CD4-positive, alpha-beta memory T cell (primary cell): ENCODE measurements around the gene WDR55. TPM values are rescaled to one million over a fixed set of nuclear protein-coding genes. Genes with fewer than 3 reads are reported as not detected.
"Not testable (repeated sequence)": the region's sequence is repeated elsewhere in the genome, so short reads cannot be mapped to it uniquely, and the experiment has no call there.

Source experiments
- CTCF ChIA-PET: fragments of 350-600 bp; sonication (Branson Sonifier 250); formaldehyde crosslinking; loops from one replicate; lab custom pipeline; 2021; ENCODE audit warnings: inconsistent platforms; ENCODE audit not compliant: partially characterized antibody; lab: Charles Lee
- POLR2A ChIA-PET: fragments of 350-600 bp; sonication (Branson Sonifier 250); formaldehyde crosslinking; loops from one replicate; lab custom pipeline; 2021; ENCODE audit not compliant: partially characterized antibody; lab: Charles Lee
- DNase-seq, 5 donors: peaks; one replicate each; pipeline versions ENCODE4 v3.0.0 to v3.0.0-alpha.2; 2020 to 2022; ENCODE audit warnings: mixed read lengths in 1 of 5
- H3K27ac ChIP-seq: one replicate; pipeline ENCODE4 v1.7.0; 2013; ENCODE audit warnings: low read depth, low read length
- H3K27me3 ChIP-seq: 2 replicates; pipeline ENCODE4 v1.7.0; 2013; ENCODE audit warnings: mild to moderate bottlenecking, low read length, moderate library complexity; ENCODE audit not compliant: insufficient read depth
- H3K36me3 ChIP-seq: 2 replicates; pipeline ENCODE4 v1.7.0; 2013; ENCODE audit warnings: mild to moderate bottlenecking, low read length, moderate library complexity; ENCODE audit not compliant: insufficient read depth
- H3K4me1 ChIP-seq: 2 replicates; pipeline ENCODE4 v1.7.0; 2013; ENCODE audit warnings: mild to moderate bottlenecking, low read length, moderate library complexity; ENCODE audit not compliant: insufficient read depth
- H3K4me3 ChIP-seq, 2 donors: one replicate each; pipeline ENCODE4 v1.7.0; 2013; ENCODE audit warnings: low read length in 2 of 2, mild to moderate bottlenecking in 1 of 2
- H3K9me3 ChIP-seq, 2 donors: one replicate each; pipeline ENCODE4 v1.7.0; 2013; ENCODE audit warnings: low read length in 2 of 2, control low read depth in 1 of 2; ENCODE audit not compliant: control insufficient read depth in 1 of 2
- H3K27ac Mint-ChIP-seq, 7 donors: one replicate each; pipeline ENCODE4 v1.8.0; 2020 to 2021; ENCODE audit warnings: mixed read lengths in 7 of 7, mild to moderate bottlenecking in 6 of 7, inconsistent platforms in 3 of 7, moderate library complexity in 3 of 7
- H3K27me3 Mint-ChIP-seq, 2 donors: one replicate each; pipeline ENCODE4 v1.8.0; 2020 to 2021; ENCODE audit warnings: mixed read lengths in 2 of 2
- H3K36me3 Mint-ChIP-seq, 2 donors: one replicate each; pipeline ENCODE4 v1.8.0; 2020 to 2021; ENCODE audit warnings: mixed read lengths in 2 of 2, inconsistent platforms in 1 of 2, mild to moderate bottlenecking in 1 of 2
- H3K4me1 Mint-ChIP-seq, 4 donors: one replicate each; pipeline ENCODE4 v1.8.0; 2020 to 2021; ENCODE audit warnings: mixed read lengths in 4 of 4, mild to moderate bottlenecking in 1 of 4
- H3K4me3 Mint-ChIP-seq, 8 donors: one replicate each; pipeline ENCODE4 v1.8.0; 2020 to 2021; ENCODE audit warnings: mixed read lengths in 8 of 8, mild to moderate bottlenecking in 7 of 8, moderate library complexity in 6 of 8, inconsistent platforms in 3 of 8
- H3K9me3 Mint-ChIP-seq, 8 donors: one replicate each; pipeline ENCODE4 v1.8.0; 2020 to 2021; ENCODE audit warnings: mixed read lengths in 8 of 8, mild to moderate bottlenecking in 5 of 8, inconsistent platforms in 3 of 8, moderate library complexity in 1 of 8
- intact Hi-C: fragments of 100-400 bp; cut with micrococcal nuclease; formaldehyde crosslinking; loops from one replicate; pipeline ENCODE4 v1.15.1; 2023
- polyA plus RNA-seq, 2 donors: library from polyadenylated mRNA; unstranded; fragments of 300-500 nt; fragmentation: Illumina TruSeq; gene quantifications; one replicate each; pipeline ENCODE4 v1.2.3, GENCODE V29; 2021
- total RNA-seq, 2 experiments: library from RNA; stranded (reverse); gene quantifications; one replicate each; pipeline ENCODE4 v1.2.3, GENCODE V29; 2021

WDR55 gene
- total and polyA plus RNA-seq, 4 experiments from 2014 or later = 12.4 to 49.6 (median 33.3) TPM

- POLR2A ChIA-PET = interaction anchor here (1.3 to 1.5 kb wide), 2 partner anchors 14 to 294 kb away, joined by 3 to 8 read pairs; no protein-coding TSS in a partner anchor
- H3K4me1 ChIP-seq = peaks cover 26% of the 10 kb centered on the region
- H3K4me3 ChIP-seq = no peak overlapping the region
- peaks cover 0 to 4% (median 0%) of the 10 kb centered on the region in 8 donors for H3K9me3 Mint-ChIP-seq
- H3K27me3 ChIP-seq = no peaks in the 10 kb centered on the region
- no peak for DNase-seq
- peaks cover 53 to 74% of the 10 kb centered on the region in 2 donors for H3K36me3 Mint-ChIP-seq
- peaks cover 26 to 40% (median 30%) of the 10 kb centered on the region in 4 donors for H3K4me1 Mint-ChIP-seq
- no peaks in the 10 kb centered on the region for H3K27me3 Mint-ChIP-seq
- intact Hi-C loops = no loop called here
- no peak overlapping the region for H3K4me3 Mint-ChIP-seq
- H3K36me3 ChIP-seq = peaks cover 55% of the 10 kb centered on the region
- CTCF ChIA-PET = interaction anchor here (1.6 kb wide), 1 partner anchor 14 kb away, joined by 6 read pairs; no protein-coding TSS in a partner anchor
- H3K27ac ChIP-seq = no peak overlapping the region
- no peaks in the 10 kb centered on the region for H3K9me3 ChIP-seq
- peak overlapping the region in 1 of 7 donors; percentile 72 for H3K27ac Mint-ChIP-seq
Measured at GRCh38 chr5:140696891-140697492, 32.3 kb downstream of the WDR55 start.

GRCh38 chr5:140700177-140701144 is 35.8 kb downstream of the WDR55 start, which contains the start of gene ZMAT2:
Gene ZMAT2, plus strand, starts transcription at chr5:140700447. Its CDS starts 14 bp downstream, at chr5:140700461.
- Histone ChIP-seq H3K27ac (peak within 1 kb of the TSS; percentile 80), H3K4me1 (peaks cover 18% of the 10 kb centered on the region), H3K9me3 (no peaks in the 10 kb centered on the region), H3K4me3 (peak within 1 kb of the TSS; percentile 48 to 91), H3K36me3 (peaks cover 66% of the 10 kb centered on the region), H3K27me3 (no peaks in the 10 kb centered on the region)
- no peaks in the 10 kb centered on the region for H3K27me3 Mint-ChIP-seq
- intact Hi-C loops = loop anchor here (1.0 to 10.0 kb wide), 8 partner anchors 9 to 596 kb away; partner anchors contain the start of genes ANKHD1, APBB3, HARS1 and HARS2
- H3K9me3 Mint-ChIP-seq = peaks cover 0 to 4% (median 0%) of the 10 kb centered on the region in 8 donors
- H3K27ac Mint-ChIP-seq = peak within 1 kb of the TSS; percentile 91 to 99 (median 98)
- CTCF ChIA-PET = interaction anchor here (0.8 to 3.7 kb wide), 8 partner anchors 7 to 348 kb away, joined by 3 to 15 read pairs (median 3); partner anchors contain the start of genes IK and NDUFA2
- peaks cover 17 to 31% (median 23%) of the 10 kb centered on the region in 4 donors for H3K4me1 Mint-ChIP-seq
- peaks cover 62 to 83% of the 10 kb centered on the region in 2 donors for H3K36me3 Mint-ChIP-seq
- peak; percentile 89 to 98 (median 94) for DNase-seq
- peak within 1 kb of the TSS; percentile 95 to 99 (median 98) for H3K4me3 Mint-ChIP-seq
- POLR2A ChIA-PET = interaction anchor here (0.7 to 4.7 kb wide), 11 partner anchors 10 to 1359 kb away, joined by 3 to 63 read pairs (median 5); partner anchors contain the start of genes ANKHD1, DND1, EIF4EBP3 and HARS1

GRCh38 chr5:140707812-140708211 is 43.1 kb downstream of the WDR55 start:
- POLR2A ChIA-PET = interaction anchor here (1.4 to 5.0 kb wide), 4 partner anchors 18 to 307 kb away, joined by 3 to 68 read pairs (median 32); partner anchors contain the start of genes ANKHD1, HARS1, HARS2 and IK
- H3K4me3 Mint-ChIP-seq = peak overlapping the region in 2 of 8 donors; percentile 25 to 49

GRCh38 chr5:140708787-140709186 is 44.1 kb downstream of the WDR55 start:
- H3K4me3 Mint-ChIP-seq = peak overlapping the region in 2 of 8 donors; percentile 65 to 99
- H3K27me3 Mint-ChIP-seq, H3K9me3 Mint-ChIP-seq, CTCF ChIA-PET, H3K9me3 ChIP-seq, H3K27me3 ChIP-seq, H3K4me3 ChIP-seq, H3K27ac ChIP-seq, DNase-seq: not testable (repeated sequence)
- intact Hi-C loops = loop anchor here (10.0 kb wide), 1 partner anchor 604 kb away; no protein-coding TSS in a partner anchor
- Histone ChIP-seq H3K36me3 (peaks cover 27% of the 10 kb centered on the region), H3K4me1 (peaks cover 19% of the 10 kb centered on the region)
- peak overlapping the region in 2 of 7 donors; percentile 73 to 100 for H3K27ac Mint-ChIP-seq
- POLR2A ChIA-PET = interaction anchor here (1.4 to 5.2 kb wide), 6 partner anchors 7 to 308 kb away, joined by 3 to 68 read pairs (median 59); partner anchors contain the start of genes ANKHD1, HARS1, HARS2 and IK
- H3K4me1 Mint-ChIP-seq = peaks cover 14 to 32% (median 23%) of the 10 kb centered on the region in 4 donors
- H3K36me3 Mint-ChIP-seq = peaks cover 30 to 47% of the 10 kb centered on the region in 2 donors

More at GRCh38 chr5:140707812-140708211, 43.1 kb downstream of the WDR55 start:
- DNase-seq = no peak
- peak overlapping the region in 6 of 7 donors; percentile 1 to 79 (median 38) for H3K27ac Mint-ChIP-seq
- H3K27me3 Mint-ChIP-seq = peaks cover 0 to 8% of the 10 kb centered on the region in 2 donors
- H3K9me3 Mint-ChIP-seq = peaks cover 0 to 9% (median 3%) of the 10 kb centered on the region in 8 donors
- CTCF ChIA-PET = interaction anchor here (0.6 to 0.7 kb wide), 2 partner anchors 18 to 305 kb away, joined by 4 read pairs; no protein-coding TSS in a partner anchor
- no peak overlapping the region for H3K27ac ChIP-seq
- H3K4me1 Mint-ChIP-seq = peaks cover 11 to 28% (median 21%) of the 10 kb centered on the region in 4 donors
- peaks cover 19% of the 10 kb centered on the region for H3K4me1 ChIP-seq
- H3K9me3 ChIP-seq = no peaks in the 10 kb centered on the region
- peaks cover 37 to 54% of the 10 kb centered on the region in 2 donors for H3K36me3 Mint-ChIP-seq
- H3K36me3 ChIP-seq = peaks cover 33% of the 10 kb centered on the region
- H3K4me3 ChIP-seq = no peak overlapping the region
- H3K27me3 ChIP-seq = no peaks in the 10 kb centered on the region
- intact Hi-C loops = loop anchor here (10.0 kb wide), 1 partner anchor 603 kb away; no protein-coding TSS in a partner anchor

- POLR2A ChIA-PET = interaction anchor here (0.6 to 5.2 kb wide), 29 partner anchors 9 to 1417 kb away, joined by 3 to 68 read pairs (median 5); partner anchors contain the start of genes ANKHD1, APBB3, CD14 and EIF4EBP3
- Mint-ChIP-seq H3K27ac (peak overlapping the region; percentile 97 to 100 (median 99)), H3K27me3 (peaks cover 0 to 8% of the 10 kb centered on the region in 2 donors), H3K9me3 (peaks cover 0 to 9% (median 3%) of the 10 kb centered on the region in 8 donors), H3K36me3 (peaks cover 13 to 28% of the 10 kb centered on the region in 2 donors), H3K4me3 (peak overlapping the region; percentile 96 to 100 (median 99)), H3K4me1 (peaks cover 15 to 32% (median 23%) of the 10 kb centered on the region in 4 donors)
- no peaks in the 10 kb centered on the region for H3K9me3 ChIP-seq
- intact Hi-C loops = loop anchor here (1.0 to 2.0 kb wide), 7 partner anchors 11 to 536 kb away; partner anchors contain the start of genes ANKHD1, CYSTM1, HARS1 and HARS2
- H3K36me3 ChIP-seq = peaks cover 7% of the 10 kb centered on the region
- CTCF ChIA-PET = interaction anchor here (1.1 to 2.6 kb wide), 17 partner anchors 10 to 609 kb away, joined by 3 to 23 read pairs (median 4); partner anchors contain the start of genes CD14, EIF4EBP3, IK and NDUFA2
- H3K27ac ChIP-seq = peak overlapping the region; percentile 82
- DNase-seq = peak; percentile 86 to 95 (median 93)
- H3K27me3 ChIP-seq = no peaks in the 10 kb centered on the region
- peaks cover 19% of the 10 kb centered on the region for H3K4me1 ChIP-seq
- H3K4me3 ChIP-seq = peak overlapping the region; percentile 71 to 92
Measured at GRCh38 chr5:140710899-140711552, 46.3 kb downstream of the WDR55 start.
